ENCODE results near the gene SCN2A.

- TF ChIP-seq SUZ12 (IDR thresholded peaks at IDR 0.05; ENCODE audit: unreplicated experiment), result no peak
- no peak for TF ChIP-seq FOS (IDR thresholded peaks at IDR 0.05; ENCODE audit: borderline replicate concordance, extremely low read depth, insufficient read length)
- TF ChIP-seq MAX (IDR thresholded peaks at IDR 0.05; ENCODE audit: low read depth, low read length), result no peak
- TF ChIP-seq SPI1 (IDR thresholded peaks at IDR 0.05; ENCODE audit: borderline replicate concordance, insufficient read depth, low read depth, low read length), result no peak
Observed at GRCh38 chr2:165287094-165287778, 48.0 kb downstream of the SCN2A start.
